GM19023 (cell line): ENCODE results near the gene SLC16A12.

ENCODE experiments used
- ATAC-seq: cut with Tn5 transposase; IDR thresholded peaks from one replicate; pipeline ENCODE4 v1.9.1; 2021; ENCODE audit warnings: mild to moderate bottlenecking, moderate library complexity; ENCODE audit not compliant: unreplicated experiment

Gene SLC16A12

DNA sequence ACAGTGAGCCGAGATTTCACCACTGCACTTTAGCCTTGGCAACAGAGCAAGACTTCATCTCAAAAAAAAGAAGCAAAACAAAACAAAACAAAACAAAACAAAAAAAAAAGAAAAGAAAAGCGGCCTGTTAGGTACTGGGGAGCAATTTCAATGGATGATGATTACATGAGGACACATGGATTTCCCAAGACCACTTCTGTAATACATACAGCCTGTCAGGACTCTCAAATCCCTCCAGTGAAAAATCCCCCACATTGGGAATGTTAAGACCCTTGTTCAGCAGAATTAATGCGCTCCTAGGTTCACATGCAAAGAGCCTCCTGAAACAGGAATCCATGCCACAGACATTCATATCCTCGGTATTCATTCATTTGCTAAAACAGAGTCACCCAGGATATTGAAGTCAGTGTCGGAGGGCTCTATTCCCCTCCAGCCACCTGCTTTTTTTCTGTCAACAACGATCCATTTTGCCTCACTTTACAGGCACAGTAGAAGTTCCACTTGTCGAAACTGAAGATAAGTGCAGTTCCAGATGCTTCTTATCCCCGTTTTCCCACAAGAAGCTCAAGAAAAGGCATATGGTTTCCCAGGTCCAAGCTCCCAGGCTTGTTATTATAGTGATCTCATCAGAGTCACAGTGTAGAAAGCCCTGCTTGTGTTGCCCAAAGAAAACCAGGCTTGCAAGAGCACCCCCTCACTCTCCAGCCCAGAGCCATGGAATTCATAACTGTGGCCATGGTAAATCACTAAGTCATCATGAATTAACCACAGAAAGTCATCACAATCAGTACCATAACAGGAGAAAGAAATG lies 20.2 kb downstream of the SLC16A12 start:
- ATAC-seq: no peak

DNA sequence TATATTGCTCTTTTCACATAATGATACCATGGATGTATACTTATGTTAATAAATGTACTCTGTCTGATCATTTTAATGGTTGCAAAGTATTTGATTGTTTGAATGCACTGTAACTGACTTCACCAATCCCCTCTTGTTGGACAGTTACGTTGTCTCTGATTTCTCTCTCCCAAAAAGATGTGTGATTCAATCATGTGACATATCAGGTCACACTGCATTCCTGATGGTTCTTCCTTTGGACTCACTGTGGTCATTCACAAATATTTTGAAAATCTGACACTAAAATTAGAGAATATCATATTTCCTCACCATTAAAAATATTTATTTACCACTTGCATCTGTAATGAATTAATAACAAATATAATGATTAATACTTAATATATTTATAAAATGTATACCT lies 22.2 kb downstream of the SLC16A12 start:
- ATAC-seq: no peak

DNA sequence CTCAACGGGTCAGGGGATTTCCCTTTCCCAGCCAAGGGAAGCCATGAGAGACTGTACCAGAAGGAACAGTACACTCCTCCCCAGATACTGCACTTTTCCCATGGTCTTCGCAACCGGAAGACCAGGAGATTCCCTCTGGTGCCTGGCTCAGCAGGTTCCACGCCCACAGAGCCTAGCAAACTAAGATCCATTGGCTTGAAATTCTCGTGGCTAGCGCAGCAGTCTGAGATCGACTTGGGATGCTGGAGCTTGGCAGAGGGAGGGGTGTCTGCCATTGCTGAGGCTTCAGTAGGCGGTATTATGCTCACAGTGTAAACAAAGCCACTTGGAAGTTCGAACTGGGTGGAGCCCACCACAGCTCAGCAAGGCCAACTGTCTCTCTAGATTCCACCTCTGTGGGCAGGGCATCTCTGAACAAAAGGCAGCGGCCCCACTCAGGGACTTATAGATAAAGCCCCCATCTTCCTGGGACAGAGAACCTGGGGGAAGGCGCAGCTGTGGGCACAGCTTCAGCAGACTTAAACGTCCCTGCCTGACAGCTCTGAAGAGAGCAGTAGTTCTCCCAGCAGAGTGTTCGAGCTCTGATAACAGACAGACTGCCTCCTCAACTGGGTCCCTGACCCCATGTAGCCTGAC lies 29.6 kb downstream of the SLC16A12 start:
- ATAC-seq: no peak

DNA sequence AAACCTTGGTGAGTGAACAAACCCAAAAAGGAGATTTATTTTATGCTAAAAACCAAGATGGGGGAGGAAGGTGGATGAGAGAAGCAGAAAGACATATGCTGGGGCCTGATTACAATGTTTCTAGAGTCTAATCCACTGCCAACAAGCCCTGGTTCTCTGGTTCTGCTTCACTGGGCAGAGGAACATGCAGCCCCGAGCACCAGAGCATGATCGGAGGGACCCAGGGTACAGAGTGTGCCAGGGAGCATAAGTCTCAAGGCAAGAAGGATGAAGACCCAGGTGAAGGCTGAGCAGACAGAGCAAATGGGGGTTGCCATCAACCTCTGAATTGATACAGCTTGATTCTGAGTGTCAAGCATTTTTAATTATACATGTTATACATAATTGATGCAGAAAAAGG lies 30.7 kb downstream of the SLC16A12 start:
- ATAC-seq: no peak

DNA sequence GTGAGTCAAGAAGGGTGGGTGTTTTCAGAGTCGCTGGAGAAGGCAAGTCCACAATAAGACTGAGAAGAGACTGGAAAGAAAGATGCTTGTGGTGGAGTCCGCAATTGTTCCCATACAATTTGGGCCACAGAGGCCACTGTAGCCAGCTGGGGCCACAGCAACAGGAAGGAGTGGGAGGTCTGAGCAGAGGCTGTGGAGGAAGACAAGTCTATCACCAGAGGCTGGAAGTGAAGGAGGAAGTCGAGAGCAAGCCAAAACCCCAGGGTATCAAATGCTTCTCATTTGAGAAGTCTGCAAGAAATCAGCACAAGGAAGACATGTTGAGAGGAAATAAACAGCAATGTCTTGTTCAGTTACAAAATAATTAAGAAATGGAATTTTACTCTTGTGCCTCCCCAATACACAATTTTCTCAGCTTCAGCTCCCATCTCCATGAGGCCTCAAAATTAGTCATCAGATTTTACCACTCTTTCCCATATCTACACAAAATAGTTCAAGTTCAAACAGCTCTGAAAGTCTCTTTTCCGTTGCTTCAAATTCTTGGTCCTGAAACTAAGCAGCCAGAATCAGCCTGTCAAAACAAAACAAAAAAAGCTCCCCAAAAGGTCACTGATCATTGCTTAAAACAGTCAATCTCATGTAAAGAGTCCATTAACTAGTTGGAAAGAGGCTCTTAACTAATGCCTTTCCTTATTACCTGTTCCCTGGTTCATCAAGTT lies 31.6 kb downstream of the SLC16A12 start:
- ATAC-seq: no peak

DNA sequence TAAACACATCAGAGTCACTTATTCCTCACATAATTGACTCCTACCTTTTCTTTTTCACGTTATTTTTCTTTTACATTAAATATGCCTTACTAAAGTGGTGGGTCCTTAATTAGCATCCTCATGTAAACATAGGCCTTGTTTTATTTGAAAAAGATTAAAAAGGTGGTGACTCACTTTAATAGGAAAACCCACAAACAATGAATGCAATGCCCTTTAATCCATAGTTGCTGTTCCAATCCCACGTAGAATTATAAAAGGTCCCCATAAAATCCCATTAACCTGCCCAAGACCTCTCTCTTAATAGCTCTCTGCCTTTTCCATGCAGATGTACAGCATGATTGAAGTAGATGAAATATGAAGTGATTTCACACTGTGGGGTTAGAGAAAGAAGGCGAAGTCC lies 32.2 kb downstream of the SLC16A12 start:
- ATAC-seq: no peak

DNA sequence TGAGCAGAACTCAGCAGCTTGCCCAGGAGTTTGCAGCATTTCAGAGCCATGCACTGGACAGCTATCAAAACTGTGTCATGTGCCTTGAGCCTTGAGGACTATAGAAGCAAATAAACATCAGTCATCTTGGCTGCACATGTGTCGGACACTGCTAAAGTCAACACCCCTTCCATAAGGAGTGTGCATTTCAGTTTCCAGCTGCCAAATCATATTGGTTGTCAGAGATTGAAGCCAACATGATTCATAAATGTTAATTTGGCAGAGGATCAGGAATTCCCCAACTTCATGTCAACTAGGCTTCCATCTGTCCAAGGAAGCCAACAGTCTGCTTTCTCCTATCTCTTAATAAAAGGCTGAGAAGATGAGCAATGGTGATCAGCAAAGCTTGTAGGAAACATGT lies 32.8 kb downstream of the SLC16A12 start:
- ATAC-seq: no peak

DNA sequence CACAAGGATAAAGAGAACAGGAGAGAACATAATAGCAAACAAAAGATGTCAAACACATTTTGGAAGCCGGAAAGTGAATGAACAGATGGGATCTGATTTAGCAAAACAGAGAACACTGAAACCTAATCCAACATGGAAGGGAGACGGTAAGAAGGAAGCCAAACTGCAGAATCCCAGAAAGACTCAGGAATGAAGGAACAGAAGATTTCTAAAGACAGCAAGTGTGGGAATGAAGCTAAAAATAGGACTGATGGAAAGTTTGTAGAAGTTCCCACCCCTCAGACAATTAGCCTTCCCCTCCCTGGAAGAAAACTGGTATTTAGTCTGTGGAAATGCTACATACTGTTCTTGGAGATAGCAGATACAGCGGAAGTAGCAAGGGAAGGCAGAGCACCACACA lies 40.8 kb downstream of the SLC16A12 start:
- no peak for ATAC-seq

DNA sequence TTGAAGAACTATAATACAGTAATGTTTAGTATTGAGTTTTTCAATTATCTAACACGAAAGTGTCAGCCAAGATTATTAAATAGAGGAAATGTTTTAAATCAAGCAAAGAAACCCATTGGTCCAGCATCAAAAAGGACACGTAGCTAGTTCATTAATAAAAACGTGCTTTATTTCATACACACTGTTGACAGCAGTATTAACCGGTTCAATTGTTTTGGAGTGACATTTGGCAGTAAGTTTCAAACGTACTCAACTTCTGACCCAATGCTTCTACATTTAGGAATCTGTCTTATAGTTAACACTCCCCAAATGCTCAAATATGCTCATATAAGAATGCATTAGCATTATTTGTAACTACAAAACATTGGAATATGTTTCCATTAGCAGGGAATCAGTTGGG lies 41.3 kb downstream of the SLC16A12 start:
- no peak for ATAC-seq

DNA sequence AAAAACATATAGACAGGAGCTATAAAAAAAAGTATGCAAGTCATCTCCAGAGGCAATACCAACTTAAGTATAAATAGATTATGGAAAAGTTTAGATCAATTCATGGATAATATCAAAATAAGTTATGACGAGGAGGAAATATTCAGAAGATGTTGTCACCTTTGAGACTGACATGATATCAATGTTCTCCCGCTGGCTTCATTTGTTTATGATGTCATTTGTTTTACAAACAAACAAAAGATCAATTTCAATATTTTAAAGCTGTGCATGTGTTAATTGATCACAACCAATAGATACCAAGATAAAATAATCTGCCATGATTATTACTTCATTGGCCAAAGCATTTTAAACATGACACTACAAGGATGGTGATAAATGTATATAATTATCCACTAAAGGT lies 43.5 kb downstream of the SLC16A12 start:
- no peak for ATAC-seq

DNA sequence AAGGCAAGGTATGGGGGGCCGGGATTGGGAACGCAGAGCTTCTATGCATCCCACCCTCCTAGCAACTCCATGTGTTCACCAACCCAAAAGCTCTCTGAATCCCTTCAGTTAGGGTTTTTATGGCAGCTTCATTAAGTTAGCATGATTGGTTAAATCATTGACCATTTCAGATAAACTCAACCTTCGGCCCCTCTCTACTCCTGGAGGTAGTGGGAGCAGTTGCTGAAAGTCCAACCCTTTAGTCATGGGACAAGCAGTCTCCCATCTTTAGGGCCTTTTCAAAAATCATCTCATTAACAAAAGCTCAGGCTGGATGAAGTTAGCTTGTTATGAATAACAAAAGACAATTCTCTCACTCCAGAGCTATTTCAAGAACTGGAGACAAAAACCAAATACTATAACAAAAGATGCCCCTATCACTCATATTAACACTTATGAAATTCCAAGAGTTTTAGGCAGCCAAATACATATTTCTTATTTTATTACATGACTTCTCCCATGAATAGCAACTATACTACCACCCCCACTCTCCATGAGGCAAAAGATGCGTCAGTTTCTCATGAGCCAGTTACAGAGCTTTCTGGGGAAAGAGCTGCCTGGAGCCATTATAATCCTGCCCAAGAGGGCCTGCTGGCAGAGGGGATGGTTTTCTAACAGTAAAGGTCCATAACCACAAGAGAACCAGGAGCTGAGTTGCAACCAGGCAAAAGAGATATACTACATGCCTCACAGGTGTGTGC lies 44.6 kb downstream of the SLC16A12 start:
- ATAC-seq: no peak

DNA sequence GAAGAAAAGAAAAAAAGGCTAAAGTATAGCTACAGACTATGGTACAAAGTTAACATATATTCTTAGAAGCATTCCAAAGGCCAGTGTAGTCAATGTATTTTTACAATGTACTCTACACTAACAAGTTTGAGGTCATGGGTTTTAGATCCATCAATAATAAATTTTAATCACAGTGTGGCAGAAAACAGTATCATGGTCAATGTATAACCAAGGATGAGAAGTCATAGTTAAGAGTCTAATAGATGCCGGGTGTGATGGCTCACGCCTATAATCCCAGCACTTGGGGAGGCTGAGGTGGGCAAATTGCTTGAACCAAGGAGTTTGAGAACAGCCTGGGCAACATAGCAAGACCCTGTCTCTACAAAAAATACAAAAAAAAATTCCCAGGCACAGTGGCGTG lies 53.1 kb downstream of the SLC16A12 start:
- no peak for ATAC-seq

DNA sequence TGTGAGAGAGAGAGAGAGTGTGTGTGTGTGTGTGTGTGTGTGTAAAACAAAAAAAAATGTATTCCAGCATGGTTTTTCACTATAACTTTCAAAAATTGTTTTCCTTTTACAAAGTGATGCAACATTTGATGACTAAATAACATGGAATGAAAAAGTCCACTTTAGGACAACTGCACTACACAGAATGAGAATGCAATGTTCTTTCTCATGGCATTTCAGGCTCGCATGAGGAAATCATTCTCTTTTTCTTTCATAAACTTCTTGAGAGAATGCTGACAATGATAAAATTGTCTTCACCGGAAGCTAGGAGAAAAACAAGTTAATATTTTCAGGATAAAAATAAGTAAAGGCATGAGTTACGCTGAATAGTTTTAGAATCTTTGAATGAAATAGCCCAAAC lies 53.7 kb downstream of the SLC16A12 start:
- ATAC-seq: no peak

DNA sequence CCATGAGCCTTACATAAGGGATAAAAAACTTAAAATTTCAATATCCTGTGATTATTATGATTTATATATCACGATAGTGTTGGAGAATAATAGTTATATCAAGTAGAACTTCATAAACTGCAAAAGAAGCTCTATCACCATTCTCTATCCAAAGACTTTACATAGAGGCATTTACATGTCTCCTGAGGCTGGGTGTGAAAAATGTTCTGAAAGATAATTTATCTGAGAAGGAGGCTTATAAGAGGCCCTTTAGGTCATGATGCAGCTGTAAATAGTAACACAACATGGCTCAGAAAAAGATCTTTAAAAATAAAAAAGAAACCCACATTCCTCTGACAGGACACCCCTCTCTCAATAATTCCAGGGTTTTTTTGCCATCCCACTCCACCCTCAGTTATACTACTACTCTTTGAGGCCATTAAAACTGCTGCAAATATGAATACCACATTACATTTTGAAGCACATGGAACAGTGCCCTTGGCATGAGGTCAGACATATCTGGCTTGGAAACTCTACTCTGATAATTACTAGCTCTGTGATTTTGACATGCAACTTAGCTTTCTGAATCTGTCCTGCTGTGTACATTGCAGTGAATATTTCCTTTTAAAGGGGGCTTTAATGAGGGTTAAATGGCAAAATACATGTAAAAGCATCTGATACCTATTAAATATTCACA lies 55.5 kb downstream of the SLC16A12 start:
- no peak for ATAC-seq

DNA sequence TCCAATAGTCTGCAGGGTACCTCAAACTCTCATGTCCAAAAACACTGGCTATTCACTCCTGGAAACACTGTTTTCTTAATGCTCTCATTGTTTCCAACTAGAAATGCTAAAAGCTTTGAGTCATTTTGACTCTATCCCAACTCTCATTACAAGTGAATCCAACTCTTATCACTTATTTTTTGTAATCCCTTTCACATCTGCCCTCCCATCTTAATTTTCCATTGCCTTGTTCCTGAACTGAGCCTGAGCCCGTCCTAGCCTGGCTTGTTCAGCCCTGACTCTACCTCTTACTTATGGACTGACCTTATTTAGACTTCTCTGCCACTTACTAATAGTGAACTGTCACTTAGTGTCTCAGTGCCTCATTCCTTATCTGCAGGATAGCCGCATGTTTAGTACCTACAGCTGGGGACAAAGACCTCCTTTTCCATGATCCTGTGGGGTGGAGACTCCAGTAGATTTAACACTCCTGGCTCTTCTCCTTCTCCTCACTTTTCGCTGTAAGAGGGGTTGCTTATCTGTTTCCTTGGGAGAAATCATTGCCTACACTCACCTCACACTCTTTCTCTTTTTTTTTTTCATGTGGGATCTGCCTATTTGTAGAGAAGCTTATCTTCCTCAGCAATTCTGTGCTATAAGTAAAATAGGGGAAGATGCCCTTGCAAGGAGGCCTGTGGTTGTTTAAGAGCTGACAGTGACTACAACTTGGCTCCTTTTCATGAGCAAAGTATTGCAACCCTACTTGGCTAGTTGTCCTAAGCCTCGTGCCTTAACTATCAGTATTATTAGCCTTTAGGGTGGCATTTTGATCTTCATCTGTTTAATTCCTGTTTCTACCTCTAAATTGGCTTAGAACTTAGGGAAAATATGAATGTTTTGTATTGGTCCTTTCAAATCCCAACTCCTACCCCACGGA lies 56.4 kb downstream of the SLC16A12 start:
- no peak for ATAC-seq

DNA sequence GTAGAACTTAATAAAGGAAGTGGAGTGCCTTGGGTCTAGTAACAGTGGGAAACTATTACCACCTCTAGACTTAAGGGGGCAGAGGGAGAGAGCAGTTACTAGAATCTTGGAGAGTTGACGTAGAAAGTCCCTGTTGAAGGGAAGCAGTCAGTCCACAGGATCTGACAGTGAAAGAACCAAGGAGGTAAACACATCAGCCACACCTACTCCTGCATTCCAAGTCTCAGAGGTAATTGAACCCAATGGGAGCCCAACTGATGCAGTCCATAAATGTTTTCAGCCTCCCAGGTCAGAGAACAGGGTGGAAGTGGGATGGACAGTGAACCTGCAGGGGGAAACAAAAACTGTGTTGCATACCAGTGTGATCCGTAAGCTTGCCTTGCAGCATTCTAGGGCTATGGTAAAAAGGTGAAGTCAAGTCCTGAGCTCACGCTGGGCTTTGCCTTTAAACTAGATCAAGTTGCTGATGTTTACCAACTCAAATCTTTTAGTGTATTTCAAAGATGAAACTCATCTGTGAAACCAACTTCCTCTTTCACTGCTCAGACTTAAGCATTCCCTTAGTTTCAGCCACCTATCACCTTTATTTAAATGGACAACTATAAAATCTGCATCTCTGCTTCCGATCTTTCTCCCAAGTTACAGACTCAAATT lies 57.2 kb downstream of the SLC16A12 start:
- ATAC-seq: no peak

DNA sequence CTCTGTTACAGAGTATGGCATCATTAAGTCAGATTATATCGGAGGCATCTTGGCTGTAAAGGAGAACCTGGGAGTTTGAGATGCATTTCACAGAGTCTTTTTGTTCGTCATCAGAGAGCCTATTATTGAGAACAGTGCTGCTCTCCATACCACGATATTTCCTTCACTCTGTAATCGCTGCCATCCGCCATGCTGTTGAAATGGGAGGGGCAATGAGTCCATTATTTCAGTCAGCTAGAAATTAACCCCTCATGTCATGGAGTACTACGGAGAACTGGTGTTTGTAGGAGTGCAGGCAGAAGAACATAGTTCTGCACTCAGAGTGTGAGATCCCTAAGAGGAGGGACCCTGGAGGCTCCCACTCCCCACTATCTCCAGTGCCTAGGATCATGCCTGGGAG lies 59.2 kb downstream of the SLC16A12 start:
- ATAC-seq: no peak

DNA sequence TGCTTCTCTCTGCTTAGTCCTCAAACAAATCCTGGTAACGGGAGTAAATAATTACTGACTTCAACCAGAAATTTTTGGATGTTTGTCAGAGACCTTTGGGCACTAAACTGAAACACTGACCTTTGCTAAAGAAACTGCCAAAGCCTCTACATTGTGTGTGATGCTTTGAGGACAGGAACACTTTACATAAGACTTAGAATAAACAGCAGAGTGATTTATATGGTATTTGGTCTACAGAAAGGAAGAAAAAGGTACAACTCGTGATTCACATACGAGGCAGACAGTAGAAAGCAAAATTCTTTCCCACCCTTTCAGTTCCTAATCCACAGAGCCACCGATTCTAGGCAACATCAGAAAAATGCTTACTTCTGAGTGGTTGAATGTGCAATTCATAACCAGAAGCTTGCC lies 59.8 kb downstream of the SLC16A12 start:
- ATAC-seq: no peak

DNA sequence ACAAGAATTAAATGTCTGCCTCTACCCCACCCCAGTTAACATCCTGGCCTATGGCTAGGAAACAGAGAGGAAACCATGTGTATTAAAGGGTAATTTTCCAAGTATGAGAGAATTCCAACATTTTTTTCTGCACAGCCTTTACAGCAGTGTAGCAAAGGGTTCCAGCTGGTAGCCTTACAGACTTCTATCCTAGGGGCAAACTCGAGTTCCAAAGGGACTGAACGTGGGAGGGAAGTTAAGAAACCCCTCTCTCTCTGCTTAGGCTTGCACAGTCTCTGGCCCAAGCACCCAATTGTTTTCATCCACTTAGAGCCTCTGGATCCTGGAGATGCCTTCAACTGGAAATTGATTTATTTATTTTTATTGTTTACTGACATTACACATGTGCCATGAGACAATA lies 60.3 kb downstream of the SLC16A12 start:
- ATAC-seq: no peak
